H7 (cell line): ENCODE data around the gene SPRED3. TPM values are rescaled to one million over a fixed set of nuclear protein-coding genes. Genes with fewer than 3 reads are reported as not detected.
"Not testable (repeated sequence)": the region's sequence is repeated elsewhere in the genome, so short reads cannot be mapped to it uniquely, and the experiment has no call there.

ENCODE experiments used
- DNase-seq: peaks from one replicate; pipeline ENCODE4 v3.0.0; 2012
- H3K27me3 ChIP-seq: 2 replicates; pipeline ENCODE4 v1.6.0; 2011; ENCODE audit warnings: mild to moderate bottlenecking, low read length; ENCODE audit not compliant: control insufficient read depth, insufficient read depth
- H3K36me3 ChIP-seq: replicated peaks from 2 replicates; pipeline ENCODE4 v1.5.1; 2011; ENCODE audit warnings: low read length; ENCODE audit not compliant: control insufficient read depth, insufficient read depth
- H3K4me3 ChIP-seq: 2 replicates; pipeline ENCODE4 v1.5.1; 2011; ENCODE audit warnings: low read depth, mild to moderate bottlenecking, control low read depth, low read length, moderate library complexity; ENCODE audit not compliant: insufficient read depth
- total RNA-seq: library from RNA; depleted of rRNA; stranded (reverse); fragments of >200 nt; shearing (Covaris generic); gene quantifications from 2 replicates; pipeline ENCODE4 v1.2.3, GENCODE V29; 2014

SPRED3 gene
- total RNA-seq, 1 experiment from 2014 or later = 1.6 TPM

GRCh38 chr19:38362076-38362945 is 26.2 kb upstream of the SPRED3 start:
- peak; percentile 97 for DNase-seq
- Histone ChIP-seq H3K36me3 (no peaks in the 10 kb centered on the region), H3K4me3 (peak overlapping the region; percentile 67), H3K27me3 (peaks cover 32% of the 10 kb centered on the region)

GRCh38 chr19:38362946-38363688 is 25.4 kb upstream of the SPRED3 start:
- not testable (repeated sequence) for DNase-seq, H3K36me3 ChIP-seq
- Histone ChIP-seq H3K4me3 (peak overlapping the region; percentile 67), H3K27me3 (peaks cover 31% of the 10 kb centered on the region)

- H3K36me3 ChIP-seq = no peaks in the 10 kb centered on the region
- no peak for DNase-seq
- H3K4me3 ChIP-seq = no peak overlapping the region
- H3K27me3 ChIP-seq = no peaks in the 10 kb centered on the region; the same call in 1 of the 2 replicates
These were observed 21.5 kb upstream of the SPRED3 start for GRCh38 chr19:38367041-38367440.

GRCh38 chr19:38369584-38369983 is 18.9 kb upstream of the SPRED3 start:
- Histone ChIP-seq H3K4me3 (no peak overlapping the region), H3K36me3 (no peaks in the 10 kb centered on the region), H3K27me3 (no peaks in the 10 kb centered on the region; the same call in 1 of the 2 replicates)
- no peak for DNase-seq

- H3K36me3 ChIP-seq = no peaks in the 10 kb centered on the region
- no peaks in the 10 kb centered on the region; the same call in 1 of the 2 replicates for H3K27me3 ChIP-seq
- H3K4me3 ChIP-seq = no peak overlapping the region
- DNase-seq = no peak
These were observed 18.2 kb upstream of the SPRED3 start for GRCh38 chr19:38370299-38370698.

GRCh38 chr19:38371081-38371480 is 17.4 kb upstream of the SPRED3 start:
- DNase-seq = no peak
- Histone ChIP-seq H3K27me3 (no peaks in the 10 kb centered on the region; the same call in 1 of the 2 replicates), H3K4me3 (no peak overlapping the region), H3K36me3 (peaks cover 1% of the 10 kb centered on the region; the same call in 1 of the 2 replicates)

- Histone ChIP-seq H3K36me3 (peaks cover 9% of the 10 kb centered on the region), H3K4me3 (peak overlapping the region; percentile 39), H3K27me3 (no peaks in the 10 kb centered on the region; the same call in 1 of the 2 replicates)
- DNase-seq = no peak
These were observed 14.6 kb upstream of the SPRED3 start for GRCh38 chr19:38373907-38374331.

GRCh38 chr19:38374332-38375097 is 14.0 kb upstream of the SPRED3 start, which contains the start of gene PSMD8:
PSMD8 (plus strand) TSS chr19:38374571; CDS start chr19:38374602, 31 bp downstream.
- peak; percentile 99 for DNase-seq
- H3K36me3 ChIP-seq = peaks cover 12% of the 10 kb centered on the region
- no peaks in the 10 kb centered on the region; the same call in 1 of the 2 replicates for H3K27me3 ChIP-seq
- H3K4me3 ChIP-seq = peak within 1 kb of the TSS; percentile 93

GRCh38 chr19:38375098-38375493 is 13.4 kb upstream of the SPRED3 start:
- peak overlapping the region; percentile 93 for H3K4me3 ChIP-seq
- peaks cover 12% of the 10 kb centered on the region for H3K36me3 ChIP-seq
- DNase-seq = no peak
- H3K27me3 ChIP-seq = no peaks in the 10 kb centered on the region; the same call in 1 of the 2 replicates

GRCh38 chr19:38375748-38376147 is 12.7 kb upstream of the SPRED3 start:
- DNase-seq = no peak
- H3K27me3 ChIP-seq = no peaks in the 10 kb centered on the region
- peaks cover 12% of the 10 kb centered on the region for H3K36me3 ChIP-seq
- H3K4me3 ChIP-seq = peak overlapping the region; percentile 93

GRCh38 chr19:38376576-38376975 is 11.9 kb upstream of the SPRED3 start:
- DNase-seq = no peak
- Histone ChIP-seq H3K4me3 (no peak overlapping the region), H3K36me3 (peaks cover 20% of the 10 kb centered on the region), H3K27me3 (no peaks in the 10 kb centered on the region)

GRCh38 chr19:38377052-38377451 is 11.4 kb upstream of the SPRED3 start:
- Histone ChIP-seq H3K36me3 (peaks cover 23% of the 10 kb centered on the region), H3K4me3 (no peak overlapping the region), H3K27me3 (no peaks in the 10 kb centered on the region)
- no peak for DNase-seq

GRCh38 chr19:38378866-38379265 is 9.6 kb upstream of the SPRED3 start:
- H3K27me3 ChIP-seq = no peaks in the 10 kb centered on the region
- DNase-seq = no peak
- peaks cover 28% of the 10 kb centered on the region for H3K36me3 ChIP-seq
- no peak overlapping the region for H3K4me3 ChIP-seq

GRCh38 chr19:38381138-38381537 is 7.4 kb upstream of the SPRED3 start:
- peaks cover 26% of the 10 kb centered on the region for H3K36me3 ChIP-seq
- H3K4me3 ChIP-seq = no peak overlapping the region
- no peak for DNase-seq
- H3K27me3 ChIP-seq = peaks cover 11% of the 10 kb centered on the region
